GM19463 (cell line): ENCODE results near the gene TP53TG3D.
"Not testable (repeated sequence)": the region's sequence is repeated elsewhere in the genome, so short reads cannot be mapped to it uniquely, and the experiment has no call there.

Experiments
- ATAC-seq: cut with Tn5 transposase; IDR thresholded peaks from one replicate; pipeline ENCODE4 v1.9.1; 2021; ENCODE audit warnings: mild to moderate bottlenecking, moderate library complexity; ENCODE audit not compliant: unreplicated experiment

TP53TG3D gene, protein sequence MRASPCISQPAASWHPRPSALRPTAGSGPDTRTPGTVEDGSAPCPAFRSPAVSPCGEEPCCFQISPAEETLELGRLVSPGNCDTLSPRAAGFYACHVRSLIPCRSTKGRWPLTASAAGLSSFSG

GRCh38 chr16:32252986-32253385 is at the start of gene TP53TG3D:
Gene TP53TG3D (plus strand): TSS chr16:32253286. CDS start chr16:32253354, 68 bp downstream.
- not testable (repeated sequence) for ATAC-seq

DNA sequence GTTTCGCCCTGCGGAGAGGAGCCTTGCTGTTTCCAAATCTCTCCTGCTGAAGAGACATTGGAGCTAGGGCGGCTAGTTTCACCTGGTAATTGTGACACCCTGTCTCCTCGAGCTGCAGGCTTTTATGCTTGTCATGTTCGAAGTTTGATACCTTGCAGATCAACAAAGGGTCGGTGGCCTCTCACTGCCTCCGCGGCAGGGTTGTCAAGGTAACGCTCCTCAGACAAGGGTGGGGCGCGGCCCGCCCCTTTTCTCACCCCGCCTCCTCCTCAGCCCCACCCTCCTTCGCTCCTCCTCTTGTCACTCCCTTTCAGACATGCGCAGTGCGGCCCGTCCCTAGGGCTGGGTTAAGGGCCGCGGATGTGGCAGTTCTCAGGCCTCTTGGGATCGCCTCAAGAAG is 421 bp downstream of the TP53TG3D start:
- not testable (repeated sequence) for ATAC-seq

GRCh38 chr16:32261526-32261925 is 8.4 kb downstream of the TP53TG3D start:
- not testable (repeated sequence) for ATAC-seq

DNA sequence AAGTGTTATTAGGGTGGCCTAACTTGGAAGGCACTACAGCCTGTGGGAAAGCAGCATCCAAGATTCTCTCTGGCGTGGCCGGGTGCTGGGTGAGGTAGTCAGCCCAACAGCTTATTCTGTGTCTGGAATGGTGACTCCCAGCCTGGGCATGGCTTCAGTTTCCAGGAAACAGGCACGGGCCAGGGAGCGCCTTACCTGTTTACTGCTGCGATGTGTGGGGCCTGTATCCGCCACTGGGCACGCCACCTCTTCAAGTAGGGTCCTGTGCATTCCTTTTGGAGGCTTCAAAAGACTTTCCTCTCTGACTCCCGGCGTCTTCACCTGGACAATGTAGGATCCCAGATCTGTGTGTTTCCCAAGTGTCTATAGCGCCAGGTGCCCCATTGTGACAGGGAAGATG is 10.5 kb downstream of the TP53TG3D start:
- ATAC-seq: not testable (repeated sequence)

DNA sequence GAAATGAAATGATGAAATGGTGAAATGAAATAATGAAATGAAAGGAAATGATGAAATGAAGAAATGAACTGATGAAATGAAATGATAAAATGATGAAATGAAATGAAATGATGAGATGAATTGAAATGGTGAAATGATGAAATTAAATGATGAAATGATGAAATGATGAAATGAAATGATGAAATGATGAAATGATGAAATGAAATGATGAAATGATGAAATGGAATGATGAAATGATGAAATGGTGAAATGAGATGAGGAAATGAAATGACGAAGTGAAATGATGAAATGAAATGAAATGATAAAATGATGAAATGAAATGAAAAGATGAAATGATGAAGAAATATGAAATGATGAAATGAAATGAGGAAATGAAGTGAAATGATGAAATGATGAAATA is 28.8 kb downstream of the TP53TG3D start:
- not testable (repeated sequence) for ATAC-seq

DNA sequence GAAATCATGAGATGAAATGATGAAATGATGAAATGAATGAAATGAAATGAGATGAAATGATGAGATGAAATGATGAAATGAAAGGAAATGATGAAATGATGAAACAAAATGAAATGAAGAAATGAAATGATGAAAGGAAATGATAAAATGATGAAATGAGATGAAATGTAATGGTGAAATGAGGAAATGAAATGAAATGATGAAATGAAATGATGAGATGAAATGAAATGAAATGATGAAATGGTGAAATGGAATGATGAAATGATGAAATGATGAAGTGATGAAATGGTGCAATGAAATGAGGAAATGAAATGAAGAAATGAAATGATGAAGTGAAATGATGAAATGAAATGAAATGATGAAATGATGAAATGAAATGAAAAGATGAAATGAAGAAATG is 29.9 kb downstream of the TP53TG3D start:
- not testable (repeated sequence) for ATAC-seq

GRCh38 chr16:32283917-32284495 is 30.9 kb downstream of the TP53TG3D start:
- ATAC-seq: not testable (repeated sequence)

GRCh38 chr16:32284800-32285796 is 32.0 kb downstream of the TP53TG3D start:
- ATAC-seq: not testable (repeated sequence)

DNA sequence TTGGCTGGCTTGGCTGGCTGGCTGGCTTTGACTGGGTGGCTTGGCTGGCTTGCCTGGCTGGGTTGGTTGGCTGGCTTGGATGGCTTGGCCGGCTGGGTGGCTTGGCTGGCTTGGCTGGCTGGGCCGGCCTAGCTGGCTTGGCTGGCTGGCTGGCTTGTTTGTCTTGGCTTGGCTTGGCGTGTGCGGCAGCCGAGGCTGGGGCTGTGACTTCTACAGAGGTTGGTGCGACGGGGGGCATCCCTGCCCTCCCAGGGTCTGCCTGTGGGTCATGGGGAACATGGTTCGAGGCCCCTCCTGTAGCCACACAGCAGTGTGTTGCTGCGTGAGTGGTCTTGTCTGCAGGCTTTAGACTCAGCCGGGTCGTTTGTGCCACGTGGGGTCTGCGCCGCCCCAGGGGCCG is 33.1 kb downstream of the TP53TG3D start:
- ATAC-seq: not testable (repeated sequence)

GRCh38 chr16:32287743-32288142 is 34.7 kb downstream of the TP53TG3D start:
- not testable (repeated sequence) for ATAC-seq

GRCh38 chr16:32289197-32289596 is 36.1 kb downstream of the TP53TG3D start:
- ATAC-seq: not testable (repeated sequence)

DNA sequence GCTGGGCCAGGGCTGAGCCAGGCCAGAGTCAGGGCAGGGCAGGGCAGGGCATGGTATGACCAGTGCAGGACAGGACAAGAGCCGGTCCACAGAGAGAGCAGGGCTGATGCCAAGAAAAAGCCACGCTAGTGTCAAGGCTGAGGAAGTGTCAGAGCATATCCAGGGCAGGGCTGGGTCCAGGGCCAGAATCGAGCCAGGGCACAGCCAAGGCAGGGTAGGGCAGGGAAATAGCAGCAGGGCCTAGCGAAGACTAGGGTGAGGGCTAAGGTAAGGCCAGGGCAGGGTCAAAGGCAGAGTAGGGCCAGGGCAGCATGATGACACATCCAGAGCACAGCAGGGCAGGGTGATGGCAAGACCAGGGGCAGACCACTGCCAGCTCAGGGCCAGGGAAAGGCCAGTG is 49.7 kb downstream of the TP53TG3D start:
- not testable (repeated sequence) for ATAC-seq
